GM19372 (cell line): Measurements from ENCODE around the gene PHB1.

ENCODE experiments used
- ATAC-seq: cut with Tn5 transposase; IDR thresholded peaks from one replicate; pipeline ENCODE4 v1.9.1; 2021; ENCODE audit warnings: mild to moderate bottlenecking, low read depth, moderate library complexity; ENCODE audit not compliant: unreplicated experiment

PHB1 gene

DNA sequence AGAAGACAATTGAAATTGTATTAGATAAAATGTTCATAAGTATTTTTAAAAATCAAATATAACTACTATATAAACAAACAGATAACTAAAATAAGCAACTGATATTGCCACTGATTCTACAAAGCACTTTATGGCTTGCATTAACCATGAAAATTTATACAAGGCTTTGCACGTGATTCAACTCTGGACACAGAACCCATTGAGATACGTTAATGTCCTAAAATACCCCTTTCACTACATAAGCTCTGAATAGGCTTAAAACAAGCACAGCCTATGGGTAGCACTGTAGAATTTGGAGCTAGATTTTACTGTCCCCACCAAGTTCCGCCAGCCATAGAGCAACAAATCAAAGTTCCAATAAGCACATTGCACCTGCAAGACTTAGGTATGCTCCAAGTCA, 57.2 kb downstream of the PHB1 start:
- no peak for ATAC-seq

DNA sequence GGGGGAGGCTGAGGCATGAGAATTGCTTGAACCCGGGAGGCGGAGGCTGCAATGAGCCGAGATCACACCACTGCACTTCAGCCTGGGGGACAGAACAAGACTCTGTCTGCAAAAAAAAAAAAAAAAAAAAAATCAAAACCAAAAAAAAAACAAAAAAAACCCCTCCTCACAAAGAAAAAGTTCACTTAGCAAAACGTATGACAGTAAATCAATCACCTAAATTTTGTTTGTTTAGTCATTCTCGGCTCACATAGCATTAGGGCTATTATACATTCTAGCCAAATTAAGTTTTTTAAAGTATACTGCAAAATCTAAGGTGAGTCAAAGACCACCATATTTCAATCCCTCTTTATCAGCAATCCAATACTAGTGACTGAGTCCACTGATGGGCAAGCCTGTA, 58.4 kb downstream of the PHB1 start:
- ATAC-seq, result no peak
